ENCODE results near the gene CCDC3.
A peak's percentile ranks its signal among the peaks of the same experiment; 100 is the strongest.

CCDC3 gene

DNA sequence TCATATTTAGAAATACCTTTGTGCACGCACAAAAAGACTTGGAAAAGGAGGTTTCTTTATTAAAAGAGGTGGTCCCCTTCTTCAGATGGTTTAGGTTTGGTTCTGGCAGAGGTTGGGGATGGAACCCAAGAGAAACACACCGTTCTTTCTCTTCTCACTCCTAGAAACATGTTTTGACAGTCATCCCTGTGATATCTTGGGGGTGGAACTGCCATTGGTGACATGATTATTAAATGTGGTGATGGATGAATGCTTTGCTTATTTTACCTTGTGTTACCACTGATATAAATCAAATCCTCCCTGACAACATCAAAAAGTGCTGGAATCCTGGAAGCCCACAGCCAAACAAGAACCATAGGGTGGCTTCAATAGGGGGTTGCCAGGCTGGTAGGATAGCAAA, 146.5 kb downstream of the CCDC3 start:
- TF ChIP-seq, protein P1, sequence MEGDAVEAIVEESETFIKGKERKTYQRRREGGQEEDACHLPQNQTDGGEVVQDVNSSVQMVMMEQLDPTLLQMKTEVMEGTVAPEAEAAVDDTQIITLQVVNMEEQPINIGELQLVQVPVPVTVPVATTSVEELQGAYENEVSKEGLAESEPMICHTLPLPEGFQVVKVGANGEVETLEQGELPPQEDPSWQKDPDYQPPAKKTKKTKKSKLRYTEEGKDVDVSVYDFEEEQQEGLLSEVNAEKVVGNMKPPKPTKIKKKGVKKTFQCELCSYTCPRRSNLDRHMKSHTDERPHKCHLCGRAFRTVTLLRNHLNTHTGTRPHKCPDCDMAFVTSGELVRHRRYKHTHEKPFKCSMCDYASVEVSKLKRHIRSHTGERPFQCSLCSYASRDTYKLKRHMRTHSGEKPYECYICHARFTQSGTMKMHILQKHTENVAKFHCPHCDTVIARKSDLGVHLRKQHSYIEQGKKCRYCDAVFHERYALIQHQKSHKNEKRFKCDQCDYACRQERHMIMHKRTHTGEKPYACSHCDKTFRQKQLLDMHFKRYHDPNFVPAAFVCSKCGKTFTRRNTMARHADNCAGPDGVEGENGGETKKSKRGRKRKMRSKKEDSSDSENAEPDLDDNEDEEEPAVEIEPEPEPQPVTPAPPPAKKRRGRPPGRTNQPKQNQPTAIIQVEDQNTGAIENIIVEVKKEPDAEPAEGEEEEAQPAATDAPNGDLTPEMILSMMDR (conservative IDR thresholded peaks at IDR 0.05) = no peak

DNA sequence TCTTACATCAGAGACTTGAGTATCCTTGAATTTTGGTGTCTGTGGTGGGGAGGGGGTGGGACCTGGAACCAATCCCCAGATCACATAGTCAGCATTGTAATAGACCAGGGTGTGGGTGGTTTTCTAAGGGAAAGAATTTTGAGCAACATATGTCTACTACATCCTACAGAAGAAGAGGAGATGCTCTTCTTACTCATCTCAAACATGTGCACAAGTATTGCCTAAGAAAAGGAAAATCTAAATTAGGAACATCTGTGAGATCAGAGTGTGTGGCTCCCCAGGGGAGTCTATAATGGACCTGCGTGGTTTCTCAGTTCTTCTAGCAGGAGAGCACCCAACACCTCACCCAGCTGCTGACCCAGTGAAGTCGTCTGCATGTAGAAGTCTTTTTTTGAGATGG, 148.8 kb downstream of the CCDC3 start:
- H3K27ac ChIP-seq = no peak overlapping the region
- TF ChIP-seq, protein P1 (conservative IDR thresholded peaks at IDR 0.05) = no peak

More for the DNA sequence above, 146.5 kb downstream of the CCDC3 start:
- no peak overlapping the region for H3K27ac ChIP-seq

DNA sequence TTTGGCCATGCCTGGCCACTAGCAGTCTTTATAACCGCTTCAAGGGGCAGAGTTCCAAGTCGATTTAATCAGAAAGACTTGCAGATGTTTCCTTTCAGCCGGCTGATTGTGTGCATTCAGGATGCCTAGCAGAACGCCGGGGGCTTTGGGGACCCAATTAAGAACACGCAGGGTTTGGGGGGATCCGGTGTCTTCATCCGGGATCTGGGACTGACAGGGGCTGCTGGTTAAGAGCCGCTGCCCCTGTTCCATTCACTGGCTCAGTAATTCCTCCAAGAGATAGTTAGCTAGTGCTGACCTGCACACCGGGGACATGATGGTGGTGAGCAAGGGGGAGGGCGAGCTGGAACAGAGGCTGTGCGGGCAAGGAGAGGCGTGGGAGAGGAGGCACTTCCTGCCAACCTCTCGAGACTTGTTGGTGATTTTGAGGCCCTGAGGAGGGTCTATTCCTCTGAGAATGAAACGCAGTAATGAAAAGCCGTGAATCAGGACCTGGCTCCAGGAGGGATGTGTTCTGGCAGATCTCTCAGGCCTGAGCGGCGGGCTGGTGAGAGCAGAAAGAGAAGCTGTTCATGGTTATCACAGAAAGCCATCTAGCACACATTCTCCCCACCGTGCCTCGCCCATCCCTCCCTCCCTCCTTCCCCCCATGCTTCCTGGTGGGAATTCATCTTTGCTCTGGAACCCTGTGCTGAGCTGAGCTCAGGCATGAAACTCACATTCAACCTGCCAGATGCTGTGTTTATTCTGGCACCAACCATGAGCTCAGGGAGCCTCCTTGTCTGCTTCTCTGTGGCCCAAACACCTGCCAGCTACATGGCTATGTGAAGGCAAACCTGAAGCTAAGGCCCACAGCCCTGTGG, 152.0 kb downstream of the CCDC3 start:
- TF ChIP-seq, protein P1 (conservative IDR thresholded peaks at IDR 0.05) = no peak
- peak overlapping the region; percentile 42 for H3K27ac ChIP-seq

DNA sequence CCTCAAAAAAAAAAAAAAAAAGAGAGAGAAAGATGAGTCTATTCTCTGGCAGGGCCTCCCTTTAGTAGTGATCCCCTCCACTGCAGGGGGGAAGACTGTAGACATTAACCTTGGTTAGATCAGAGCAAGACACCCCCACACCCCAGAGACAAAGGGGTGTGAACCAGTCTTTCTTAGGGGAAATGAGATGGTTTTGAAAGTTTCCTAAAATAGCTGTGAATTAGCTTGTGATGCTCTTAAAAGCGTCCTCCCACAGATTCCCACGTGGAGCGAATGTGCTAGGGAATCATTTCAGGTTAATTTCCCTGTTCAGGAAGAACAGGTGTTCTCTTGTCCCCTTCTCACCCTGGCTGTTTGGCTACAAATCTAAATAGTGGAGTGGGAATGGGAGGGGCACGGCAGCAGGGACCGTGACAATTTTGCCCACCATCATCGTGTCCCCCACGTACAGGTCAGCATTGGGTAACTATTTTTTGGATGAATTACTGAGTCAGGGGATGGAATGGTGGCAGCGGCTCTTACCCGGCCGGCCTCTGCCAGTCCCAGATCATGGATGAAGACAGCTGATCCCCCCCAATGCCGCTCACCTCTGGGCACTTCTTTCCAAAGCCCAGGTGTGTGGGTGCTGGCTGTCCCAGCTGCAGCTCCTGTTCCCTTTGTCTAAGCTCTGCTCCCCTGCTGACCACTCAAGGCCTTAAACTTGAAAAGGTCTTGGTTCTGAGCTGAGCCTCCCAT, 152.9 kb downstream of the CCDC3 start:
- peak overlapping the region; percentile 42; the same call in 1 of the 2 replicates for H3K27ac ChIP-seq
- TF ChIP-seq, protein P1 (conservative IDR thresholded peaks at IDR 0.05) = no peak

DNA sequence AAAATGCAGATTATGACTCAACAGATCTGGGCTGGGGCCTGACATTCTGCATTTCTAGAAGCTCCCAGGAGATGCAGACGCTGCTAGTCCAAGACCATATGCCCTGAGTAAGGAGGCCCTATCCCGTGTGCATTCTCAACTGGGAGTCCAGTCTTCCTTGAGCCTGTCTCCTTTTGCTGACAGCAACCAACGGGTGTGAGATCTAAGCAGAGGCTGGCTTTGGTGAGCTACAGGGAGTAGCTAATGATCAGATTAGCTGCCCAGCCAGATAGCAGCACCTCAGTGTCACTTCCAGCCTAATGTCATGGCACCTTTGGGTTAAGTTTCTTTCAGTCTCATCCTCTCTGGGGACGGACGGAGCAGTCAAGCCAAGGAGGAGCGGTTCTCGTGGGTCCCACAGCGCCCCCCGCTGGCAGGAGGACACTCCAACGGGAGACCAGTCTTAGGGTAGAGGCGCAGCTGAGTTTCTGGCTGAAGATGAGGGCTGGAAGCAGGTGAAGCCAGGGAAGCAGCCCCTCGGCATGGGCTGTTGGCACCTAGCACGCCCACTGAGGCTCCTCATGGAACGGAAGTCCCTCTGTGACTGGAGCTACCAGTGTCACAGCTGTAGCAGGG, 154.0 kb downstream of the CCDC3 start:
- TF ChIP-seq, protein P1 (conservative IDR thresholded peaks at IDR 0.05) = no peak
- no peak overlapping the region for H3K27ac ChIP-seq

DNA sequence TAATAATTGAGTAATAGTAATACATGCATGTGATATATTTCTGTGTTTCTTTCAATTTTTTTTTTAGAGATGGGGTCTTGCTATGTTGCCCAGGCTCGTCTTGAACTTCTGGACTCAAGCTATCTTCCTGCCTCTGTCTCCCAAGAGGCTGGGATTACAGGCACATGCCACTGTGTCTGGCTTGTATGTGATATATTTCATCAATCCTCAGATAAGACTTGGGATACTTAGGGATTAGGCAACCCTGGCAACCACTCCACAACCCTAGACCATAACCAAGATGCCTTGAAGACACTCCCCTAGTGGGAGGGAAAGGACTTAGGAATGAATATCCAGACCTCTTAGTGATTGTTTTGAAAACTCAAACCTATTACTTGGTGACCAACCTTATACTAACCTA, 154.8 kb downstream of the CCDC3 start:
- H3K27ac ChIP-seq = no peak overlapping the region
- TF ChIP-seq, protein P1 (conservative IDR thresholded peaks at IDR 0.05) = no peak

Data from VCaP (cell line).